IMR-90 (cell line): ENCODE measurements around the gene MYCBP2. TPM values are rescaled to one million over a fixed set of nuclear protein-coding genes. Genes with fewer than 3 reads are reported as not detected.

ENCODE experiments used
- ATAC-seq: fragments of 200-7000 bp; cut with Tn5 transposase; 2 replicates; pipeline ENCODE4 v1.9.1; 2020; ENCODE audit warnings: low read depth, mild to moderate bottlenecking, moderate library complexity
- BruUV-seq: library from RNA; stranded (reverse); fragments of 400-500 nt; replicated peaks from 2 replicates; lab custom pipeline; 2021; lab: Mats Ljungman, UMichigan
- CTCF ChIA-PET: fragments of 300-600 bp; formaldehyde crosslinking; extraction: SDS; loops from one replicate; lab custom pipeline; 2021; ENCODE audit warnings: antibody characterized with exemption; lab: Yijun Ruan, JAX
- POLR2A ChIA-PET: fragments of 300-600 bp; sonication (Branson Sonifier 250); formaldehyde crosslinking; loops from one replicate; lab custom pipeline; 2022; ENCODE audit warnings: antibody characterized with exemption; ENCODE audit not compliant: unreplicated experiment; lab: Charles Lee
- DNase-seq: peaks from one replicate; pipeline ENCODE4 v3.0.0; 2013
- H2AFZ ChIP-seq: replicated peaks from 2 replicates; pipeline ENCODE3; 2013; ENCODE audit warnings: low read length, mild to moderate bottlenecking; ENCODE audit not compliant: poor library complexity
- H2AK5ac ChIP-seq: 2 replicates; pipeline ENCODE4 v1.6.1; 2013; ENCODE audit warnings: low read depth, low read length, inconsistent platforms
- H2AK9ac ChIP-seq: replicated peaks from 2 replicates; pipeline ENCODE3; 2013; ENCODE audit warnings: mild to moderate bottlenecking, low read depth, low read length, moderate library complexity; ENCODE audit not compliant: poor library complexity
- H2BK120ac ChIP-seq: 2 replicates; pipeline ENCODE4 v1.6.1; 2013; ENCODE audit warnings: low read depth, low read length, inconsistent platforms
- H2BK15ac ChIP-seq: 3 replicates; pipeline ENCODE4 v1.6.1; 2013; ENCODE audit warnings: low read depth, low read length, inconsistent platforms
- H2BK20ac ChIP-seq: 2 replicates; pipeline ENCODE4 v1.6.1; 2013; ENCODE audit warnings: low read depth, mild to moderate bottlenecking, inconsistent platforms, low read length, moderate library complexity
- H2BK5ac ChIP-seq: 2 replicates; pipeline ENCODE4 v1.6.1; 2013; ENCODE audit warnings: mild to moderate bottlenecking, low read depth, low read length, inconsistent platforms; ENCODE audit not compliant: poor library complexity, severe bottlenecking
- H3K14ac ChIP-seq: replicated peaks from 2 replicates; pipeline ENCODE4 v1.6.1; 2013; ENCODE audit warnings: low read depth, low read length, inconsistent platforms
- H3K18ac ChIP-seq: 2 replicates; pipeline ENCODE4 v1.6.1; 2013; ENCODE audit warnings: low read depth, low read length, control low read depth
- H3K23ac ChIP-seq: 2 replicates; pipeline ENCODE4 v1.6.1; 2013; ENCODE audit warnings: low read depth, low read length, inconsistent platforms
- H3K27ac ChIP-seq: 2 replicates; pipeline ENCODE4 v1.5.1; 2013; ENCODE audit warnings: mild to moderate bottlenecking, control low read depth, low read length; ENCODE audit not compliant: insufficient read depth
- H3K27me3 ChIP-seq: 2 replicates; pipeline ENCODE4 v1.6.1; 2013; ENCODE audit warnings: low read length; ENCODE audit not compliant: control insufficient read depth, insufficient read depth
- H3K36me3 ChIP-seq: 2 replicates; pipeline ENCODE4 v1.6.1; 2013; ENCODE audit warnings: low read length, mixed read lengths; ENCODE audit not compliant: control insufficient read depth, insufficient read depth
- H3K4ac ChIP-seq: 2 replicates; pipeline ENCODE4 v1.6.1; 2013; ENCODE audit warnings: low read depth, low read length, inconsistent platforms
- H3K4me1 ChIP-seq: 2 replicates; pipeline ENCODE4 v1.6.1; 2013; ENCODE audit warnings: low read length, mixed read lengths; ENCODE audit not compliant: control insufficient read depth, insufficient read depth
- H3K4me2 ChIP-seq: 2 replicates; pipeline ENCODE4 v1.6.1; 2013; ENCODE audit warnings: low read depth, mild to moderate bottlenecking, control low read depth, low read length, moderate library complexity
- H3K4me3 ChIP-seq: 2 replicates; pipeline ENCODE4 v1.5.1; 2013; ENCODE audit warnings: low read depth, mild to moderate bottlenecking, control low read depth, low read length, moderate library complexity; ENCODE audit not compliant: insufficient read depth
- H3K56ac ChIP-seq: 2 replicates; pipeline ENCODE4 v1.6.1; 2013; ENCODE audit warnings: low read length, inconsistent platforms; ENCODE audit not compliant: insufficient read depth; ENCODE audit errors: extremely low read depth
- H3K79me1 ChIP-seq, 2 experiments: 2 replicates each; pipeline ENCODE4 v1.6.1; 2013; ENCODE audit warnings: low read length in 2 of 2, inconsistent platforms in 1 of 2, low read depth in 1 of 2
- H3K9ac ChIP-seq: 2 replicates; pipeline ENCODE4 v1.6.1; 2013; ENCODE audit warnings: low read depth, low read length, control low read depth
- H3K9me1 ChIP-seq: 2 replicates; pipeline ENCODE4 v1.6.1; 2013; ENCODE audit warnings: low read length, inconsistent platforms; ENCODE audit not compliant: insufficient read depth
- H3K9me3 ChIP-seq: 2 replicates; pipeline ENCODE4 v1.6.1; 2013; ENCODE audit warnings: low read length; ENCODE audit not compliant: control insufficient read depth, insufficient read depth
- H4K20me1 ChIP-seq: 2 replicates; pipeline ENCODE4 v1.6.1; 2013; ENCODE audit warnings: low read length, inconsistent platforms; ENCODE audit not compliant: insufficient read depth
- H4K5ac ChIP-seq: 2 replicates; pipeline ENCODE4 v1.6.1; 2013; ENCODE audit warnings: mild to moderate bottlenecking, low read depth, low read length, control low read depth
- H4K8ac ChIP-seq, 2 experiments: 2 replicates each; pipeline ENCODE4 v1.6.1; 2013; ENCODE audit warnings: low read depth in 2 of 2, low read length in 2 of 2, control low read depth in 1 of 2, inconsistent platforms in 1 of 2
- H4K91ac ChIP-seq: 2 replicates; pipeline ENCODE4 v1.6.1; 2013; ENCODE audit warnings: low read depth, low read length, inconsistent platforms; ENCODE audit not compliant: insufficient read depth
- BHLHE40 ChIP-seq: fragments of 150-350 bp; IDR thresholded peaks from 2 replicates; pipeline ENCODE4 v1.6.1; 2016; ENCODE audit warnings: mild to moderate bottlenecking, low read depth, low read length
- CHD1 ChIP-seq: IDR thresholded peaks from 2 replicates; pipeline ENCODE4 v1.6.1; 2012; ENCODE audit warnings: low read depth, low read length, improper control_type of control experiment
- CTCF ChIP-seq: conservative IDR thresholded peaks from 2 replicates; pipeline ENCODE4 v1.5.1; 2012; ENCODE audit warnings: mild to moderate bottlenecking, low read depth, low read length, improper control_type of control experiment
- ELK1 ChIP-seq: fragments of 150-350 bp; IDR thresholded peaks from 2 replicates; pipeline ENCODE4 v1.6.1; 2016; ENCODE audit warnings: low read depth, mild to moderate bottlenecking, low read length, moderate library complexity, borderline replicate concordance
- FOS ChIP-seq: fragments of 150-350 bp; IDR thresholded peaks from 2 replicates; pipeline ENCODE4 v1.6.1; 2016; ENCODE audit warnings: low read depth, low read length
- MAFK ChIP-seq: IDR thresholded peaks from 2 replicates; pipeline ENCODE4 v1.6.1; 2012; ENCODE audit warnings: low read depth, low read length, improper control_type of control experiment
- MAZ ChIP-seq: IDR thresholded peaks from 2 replicates; pipeline ENCODE4 v1.6.1; 2012; ENCODE audit warnings: low read depth, mild to moderate bottlenecking, low read length, improper control_type of control experiment, moderate library complexity, borderline replicate concordance
- MXI1 ChIP-seq: IDR thresholded peaks from 2 replicates; pipeline ENCODE4 v1.6.1; 2012; ENCODE audit warnings: low read depth, mild to moderate bottlenecking, low read length, moderate library complexity, borderline replicate concordance
- NFE2L2 ChIP-seq: fragments of 150-350 bp; IDR thresholded peaks from 2 replicates; pipeline ENCODE4 v1.6.1; 2016; ENCODE audit warnings: low read depth, mild to moderate bottlenecking, low read length
- POLR2A ChIP-seq: IDR thresholded peaks from 2 replicates; pipeline ENCODE4 v1.6.1; 2012; ENCODE audit warnings: mild to moderate bottlenecking, low read depth, low read length
- RAD21 ChIP-seq: IDR thresholded peaks from 2 replicates; pipeline ENCODE4 v1.6.1; 2012; ENCODE audit warnings: low read length, improper control_type of control experiment
- RCOR1 ChIP-seq: IDR thresholded peaks from 2 replicates; pipeline ENCODE4 v1.6.1; 2012; ENCODE audit warnings: mild to moderate bottlenecking, low read length, improper control_type of control experiment; ENCODE audit not compliant: insufficient replicate concordance
- RFX5 ChIP-seq: IDR thresholded peaks from 2 replicates; pipeline ENCODE4 v1.8.0; 2012; ENCODE audit warnings: low read depth, mild to moderate bottlenecking, low read length, moderate library complexity
- SMC3 ChIP-seq: fragments of 150-350 bp; IDR thresholded peaks from 2 replicates; pipeline ENCODE4 v1.6.1; 2016; ENCODE audit warnings: low read depth, mild to moderate bottlenecking, antibody characterized with exemption, low read length, moderate library complexity
- USF2 ChIP-seq: fragments of 150-350 bp; IDR thresholded peaks from 2 replicates; pipeline ENCODE4 v1.6.1; 2017; ENCODE audit warnings: mild to moderate bottlenecking, antibody characterized with exemption, low read length, low read depth
- WGBS, 2 experiments: methylation state at CpG; one replicate each; pipeline versions ENCODE4 v1.1.5 to v1.1.7; 2013; ENCODE audit warnings: missing lambda C conversion rate in 2 of 2; ENCODE audit not compliant: insufficient read length in 1 of 2; ENCODE audit errors: extremely low coverage in 2 of 2; 5-methylcytosine and 5-hydroxymethylcytosine counted together
- dilution Hi-C: fragments of 300-500 bp; cut with HindIII; formaldehyde crosslinking; loops from one replicate; pipeline ENCODE4 v1.14.3; 2018; ENCODE audit warnings: low sequenced_read_pairs; ENCODE audit not compliant: unreplicated experiment
- in situ Hi-C: fragments of 300-500 bp; cut with MboI; formaldehyde crosslinking; loops from 3 replicates; pipeline ENCODE4 v1.14.3; 2019; ENCODE audit warnings: low sequenced_read_pairs, inconsistent platforms, mixed read lengths
- intact Hi-C: fragments of 100-400 bp; cut with micrococcal nuclease; formaldehyde crosslinking; loops from 2 replicates; pipeline ENCODE4 v1.10.0; 2022
- polyA plus RNA-seq, 3 experiments: library from polyadenylated mRNA; depleted of rRNA; stranded (reverse); fragments of >200 nt; gene quantifications; 2 replicates each; pipeline ENCODE4 v1.2.3, GENCODE V29; 2012; ENCODE audit warnings: low replicate concordance in 1 of 3
- total RNA-seq: library from RNA; depleted of rRNA; stranded (reverse); fragments of >200 nt; gene quantifications from 2 replicates; pipeline ENCODE4 v1.2.3, GENCODE V29; 2012

MYCBP2 gene
- total and polyA plus RNA-seq, 2 of the 4 experiments (the other 2 are of a cell fraction) = 20.1 to 43.2 TPM

- Histone ChIP-seq H2AK5ac (no peak overlapping the region), H3K4ac (no peak overlapping the region), H4K20me1 (no peaks in the 10 kb centered on the region), H3K27ac (no peak overlapping the region; the same call in 1 of the 2 replicates), H3K56ac (no peak overlapping the region), H3K4me2 (no peak overlapping the region), H3K9me1 (peaks cover 9% of the 10 kb centered on the region), H2BK20ac (no peak overlapping the region), H3K14ac (peak overlapping the region; percentile 31; the same call in 1 of the 2 replicates), H3K36me3 (peaks cover 9% of the 10 kb centered on the region), H3K4me3 (no peak overlapping the region), H4K8ac (peak overlapping the region in 1 of 2 experiments; percentile 13; a peak in 1 of 4 replicates), H3K9ac (no peak overlapping the region), H3K23ac (0 out of 2 replicates have a peak overlapping the region, but pooled peaks have one; percentile 17), H3K4me1 (peaks cover 3% of the 10 kb centered on the region; the same call in 1 of the 2 replicates), H4K91ac (no peak overlapping the region), H2BK5ac (no peak overlapping the region), H2BK15ac (no peak overlapping the region), H4K5ac (no peak overlapping the region), H2AK9ac (no peak overlapping the region), H3K9me3 (no peaks in the 10 kb centered on the region), H3K27me3 (no peaks in the 10 kb centered on the region), H3K79me1 (peaks cover 0 to 12% of the 10 kb centered on the region in 2 experiments; a peak in 2 of 4 replicates), H3K18ac (no peak overlapping the region), H2AFZ (no peak overlapping the region), H2BK120ac (no peak overlapping the region)
- dilution Hi-C loops (no loop called here), in situ Hi-C loops (no loop called here), intact Hi-C loops (no loop called here)
- DNase-seq = peak; percentile 68
- peak; percentile 49 for ATAC-seq
- BruUV-seq = no TSS peak
- CTCF ChIA-PET = no interaction called here
- POLR2A ChIA-PET = no interaction called here
- no CpG with 5 or more reads among the region's 5 CpGs for WGBS, 2 experiments
- TF ChIP-seq MAFK = no peak
- TF ChIP-seq POLR2A = no peak
- no peak for TF ChIP-seq MAZ
- TF ChIP-seq SMC3 = no peak
- no peak for TF ChIP-seq USF2
- TF ChIP-seq NFE2L2 = no peak
- TF ChIP-seq RFX5 = no peak
- TF ChIP-seq FOS = no peak
- TF ChIP-seq ELK1 = no peak
- TF ChIP-seq RCOR1 = no peak
- no peak for TF ChIP-seq CTCF
- no peak for TF ChIP-seq BHLHE40
- no peak for TF ChIP-seq MXI1
- TF ChIP-seq CHD1 = no peak
- no peak for TF ChIP-seq RAD21
Measured at GRCh38 chr13:77213644-77214043, 113.2 kb downstream of the MYCBP2 start.
